ENCODE results near the gene CAPN2.
"Not testable (repeated sequence)": the region's sequence is repeated elsewhere in the genome, so short reads cannot be mapped to it uniquely, and the experiment has no call there.

The CAPN2 gene

GRCh38 chr1:223716302-223716862 lies 4.0 kb downstream of the CAPN2 start:
- no peak for DNase-seq (ENCODE audit: low read depth in 2 of 3, low spot score in 1 of 3)

GRCh38 chr1:223717123-223717522 lies 4.8 kb downstream of the CAPN2 start:
- DNase-seq (ENCODE audit: low read depth in 2 of 3, low spot score in 1 of 3), result no peak

GRCh38 chr1:223717695-223718363 lies 5.5 kb downstream of the CAPN2 start:
- no peak for DNase-seq (ENCODE audit: low read depth in 2 of 3, low spot score in 1 of 3)

- DNase-seq (ENCODE audit: low read depth in 2 of 3, low spot score in 1 of 3), result no peak
Measured at GRCh38 chr1:223718850-223719249, 6.5 kb downstream of the CAPN2 start.

GRCh38 chr1:223720971-223721591 lies 8.7 kb downstream of the CAPN2 start:
- no peak for DNase-seq (ENCODE audit: low read depth in 2 of 3, low spot score in 1 of 3)

GRCh38 chr1:223721658-223722607 lies 9.6 kb downstream of the CAPN2 start:
- no peak for DNase-seq (ENCODE audit: low read depth in 2 of 3, low spot score in 1 of 3)

- DNase-seq (ENCODE audit: low read depth in 2 of 3, low spot score in 1 of 3), result no peak
Measured at GRCh38 chr1:223723351-223723904, 11.1 kb downstream of the CAPN2 start.

GRCh38 chr1:223724376-223724775 lies 12.0 kb downstream of the CAPN2 start:
- DNase-seq (ENCODE audit: low read depth in 2 of 3, low spot score in 1 of 3), result no peak

GRCh38 chr1:223725578-223725977 lies 13.2 kb downstream of the CAPN2 start:
- no peak for DNase-seq (ENCODE audit: low read depth in 2 of 3, low spot score in 1 of 3)

- peak; percentile 81 to 83 (median 81) for DNase-seq (ENCODE audit: low read depth in 2 of 3, low spot score in 1 of 3)
Measured at GRCh38 chr1:223726380-223727001, 14.2 kb downstream of the CAPN2 start.

- no peak for DNase-seq (ENCODE audit: low read depth in 2 of 3, low spot score in 1 of 3)
Measured at GRCh38 chr1:223727541-223727940, 15.2 kb downstream of the CAPN2 start.

GRCh38 chr1:223729906-223730305 lies 17.6 kb downstream of the CAPN2 start:
- no peak for DNase-seq (ENCODE audit: low read depth in 2 of 3, low spot score in 1 of 3)

- DNase-seq (ENCODE audit: low read depth in 2 of 3, low spot score in 1 of 3), result no peak
Measured at GRCh38 chr1:223730479-223731132, 18.3 kb downstream of the CAPN2 start.

- no peak for DNase-seq (ENCODE audit: low read depth in 2 of 3, low spot score in 1 of 3)
Measured at GRCh38 chr1:223731133-223731770, 18.9 kb downstream of the CAPN2 start.

GRCh38 chr1:223732993-223733798 lies 20.9 kb downstream of the CAPN2 start:
- DNase-seq (ENCODE audit: low read depth in 2 of 3, low spot score in 1 of 3), result no peak

- DNase-seq (ENCODE audit: low read depth in 2 of 3, low spot score in 1 of 3), result no peak
Measured at GRCh38 chr1:223733898-223734852, 21.8 kb downstream of the CAPN2 start.

- not testable (repeated sequence) for DNase-seq (ENCODE audit: low read depth in 2 of 3, low spot score in 1 of 3)
Measured at GRCh38 chr1:223736638-223737037, 24.3 kb downstream of the CAPN2 start.

GRCh38 chr1:223737342-223737741 lies 25.0 kb downstream of the CAPN2 start:
- no peak for DNase-seq (ENCODE audit: low read depth in 2 of 3, low spot score in 1 of 3)
